Amniotic stem cell (primary cell): ENCODE data around the gene KRT36.

Experiments used
- DNase-seq: peaks from one replicate; lab custom pipeline; 2025; lab: John Stamatoyannopoulos, UW

The KRT36 gene

GRCh38 chr17:41476866-41477815, 12.6 kb downstream of the KRT36 start:
- DNase-seq, result no peak

DNA sequence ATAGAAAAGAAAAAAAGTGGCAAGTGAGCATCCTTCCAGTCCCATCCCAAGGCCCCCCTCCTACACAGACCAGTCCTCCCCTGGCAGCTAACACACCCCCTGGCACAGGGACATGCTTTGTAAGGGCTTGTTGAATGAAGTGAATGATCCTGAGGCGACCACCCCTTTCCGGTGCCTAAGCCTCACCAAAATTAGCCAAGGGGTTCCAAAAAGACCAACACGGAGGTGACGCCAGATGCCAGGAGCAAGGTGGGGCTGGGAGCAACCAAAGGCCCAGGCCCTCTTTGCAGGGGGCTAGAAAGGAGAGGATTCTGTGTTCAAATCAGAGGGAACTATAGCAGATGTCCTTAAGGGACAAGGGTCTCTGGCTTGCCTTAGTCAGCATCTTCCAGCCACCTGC, 14.3 kb downstream of the KRT36 start:
- no peak for DNase-seq

- DNase-seq, result no peak
Measured at GRCh38 chr17:41474863-41475262, 14.8 kb downstream of the KRT36 start.

GRCh38 chr17:41468346-41468745, 21.4 kb downstream of the KRT36 start:
- no peak for DNase-seq

- DNase-seq, result no peak
Measured at GRCh38 chr17:41467561-41467960, 22.1 kb downstream of the KRT36 start.

DNA sequence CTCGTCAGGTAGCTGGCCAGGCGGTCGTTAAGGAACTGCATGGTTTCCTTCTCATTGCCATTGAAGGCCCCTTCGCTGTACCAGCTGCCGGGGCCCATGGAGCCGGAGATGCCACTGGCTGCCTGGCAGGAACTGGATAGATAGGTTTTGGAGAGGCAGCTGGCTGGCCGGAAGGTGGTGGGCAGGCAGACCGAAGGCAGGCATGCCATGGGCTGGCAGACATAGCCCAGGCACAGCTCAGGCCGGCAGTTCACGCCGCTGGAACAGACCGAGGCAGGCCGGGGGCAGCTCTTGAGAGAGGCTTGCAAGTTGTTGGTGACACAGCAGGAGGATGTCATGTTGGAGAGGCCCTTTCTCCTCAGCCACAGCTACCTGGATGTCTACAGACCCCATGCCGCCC, 22.7 kb downstream of the KRT36 start, which contains the start of gene KRT32:
KRT32 (minus strand) TSS at position 399 of the 400 bp plus-strand sequence; CDS start at position 338, 61 bp downstream.
- DNase-seq, result no peak

- DNase-seq, result peak; percentile 80
Measured at GRCh38 chr17:41464682-41465081, 25.0 kb downstream of the KRT36 start.

DNA sequence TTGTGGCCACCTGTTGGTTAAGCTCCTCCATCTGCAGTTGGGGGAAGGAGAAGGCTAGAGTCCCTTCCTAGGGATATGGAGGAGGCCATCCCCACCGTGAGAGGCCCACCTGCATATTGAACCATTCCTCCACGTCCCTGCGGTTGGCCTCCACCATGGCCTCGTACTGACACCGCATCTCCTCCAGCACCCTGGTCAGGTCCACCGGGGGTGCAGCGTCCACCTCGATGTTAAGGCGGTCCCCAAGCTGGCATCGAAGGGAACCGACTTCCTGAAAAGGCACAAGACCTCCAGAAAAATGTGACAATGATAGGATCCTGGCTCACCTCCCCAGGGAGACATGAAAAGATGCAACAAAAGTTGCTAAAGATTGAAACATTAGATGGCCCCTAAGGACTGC, 25.5 kb downstream of the KRT36 start:
- no peak for DNase-seq

- no peak for DNase-seq
Measured at GRCh38 chr17:41463746-41464145, 26.0 kb downstream of the KRT36 start.

DNA sequence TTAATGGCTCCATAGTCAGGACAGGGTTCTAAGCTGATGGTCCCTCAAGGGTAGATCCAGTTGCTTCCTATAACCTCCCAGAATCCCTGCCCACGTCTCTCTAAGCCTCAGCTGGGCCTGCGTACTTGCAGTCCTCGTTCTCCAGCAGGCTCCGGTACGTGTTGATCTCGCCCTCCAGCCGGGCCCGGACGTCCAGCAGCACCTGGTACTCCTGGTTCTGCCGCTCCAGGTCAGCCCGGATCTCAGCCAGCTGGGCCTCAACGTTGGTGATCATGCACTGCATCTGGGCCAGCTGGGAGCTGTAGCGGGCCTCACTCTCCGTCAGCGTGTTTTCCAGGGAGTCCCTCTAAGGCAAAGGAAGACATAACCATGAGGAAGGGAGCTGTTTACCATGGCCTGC, 27.0 kb downstream of the KRT36 start:
- DNase-seq, result no peak

- DNase-seq, result no peak
Measured at GRCh38 chr17:41457676-41458075, 32.0 kb downstream of the KRT36 start.

- DNase-seq, result no peak
Measured at GRCh38 chr17:41456204-41456603, 33.5 kb downstream of the KRT36 start.

DNA sequence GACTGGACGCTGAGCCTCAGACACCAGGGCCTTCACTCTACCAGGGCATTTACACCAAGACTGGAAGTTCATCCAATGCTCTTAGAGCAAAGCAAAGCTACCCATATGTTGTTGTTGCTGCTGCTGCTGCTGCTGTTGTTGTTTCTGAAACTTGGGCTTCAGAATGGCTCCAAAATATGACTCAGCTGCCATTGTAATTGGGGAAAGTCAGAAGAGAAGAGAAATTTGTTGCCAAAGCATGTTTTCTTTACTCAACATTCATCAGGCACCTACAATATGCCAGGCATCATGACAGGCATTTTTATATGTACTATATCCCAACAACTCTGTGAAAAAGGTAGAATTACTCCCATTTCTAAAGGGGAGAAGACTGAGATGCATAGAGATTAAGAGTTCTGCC, 34.5 kb downstream of the KRT36 start:
- no peak for DNase-seq

GRCh38 chr17:41453066-41453465, 36.6 kb downstream of the KRT36 start:
- no peak for DNase-seq

- DNase-seq, result no peak
Measured at GRCh38 chr17:41452281-41452680, 37.4 kb downstream of the KRT36 start.

GRCh38 chr17:41451154-41451728, 38.5 kb downstream of the KRT36 start:
- DNase-seq, result no peak

DNA sequence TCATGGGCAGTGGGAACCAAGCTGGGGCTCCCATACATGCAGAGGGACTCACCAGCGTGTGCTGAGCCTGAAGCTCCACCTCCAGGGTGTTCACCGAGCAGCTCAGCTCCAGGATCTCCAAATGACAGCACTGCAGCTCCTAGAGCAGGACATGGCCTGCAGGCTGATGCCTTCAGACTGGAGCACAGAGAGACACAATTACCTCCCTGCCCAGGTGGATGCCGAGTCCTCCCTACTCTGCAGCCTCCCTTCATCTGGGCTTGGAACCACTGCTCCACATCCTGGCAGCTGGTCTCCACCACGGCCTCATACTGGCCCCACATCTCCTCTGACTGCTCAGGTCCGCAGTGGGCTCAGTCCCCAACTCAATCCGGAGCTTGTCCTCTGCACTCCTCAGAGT, 40.7 kb downstream of the KRT36 start:
- DNase-seq, result no peak

DNA sequence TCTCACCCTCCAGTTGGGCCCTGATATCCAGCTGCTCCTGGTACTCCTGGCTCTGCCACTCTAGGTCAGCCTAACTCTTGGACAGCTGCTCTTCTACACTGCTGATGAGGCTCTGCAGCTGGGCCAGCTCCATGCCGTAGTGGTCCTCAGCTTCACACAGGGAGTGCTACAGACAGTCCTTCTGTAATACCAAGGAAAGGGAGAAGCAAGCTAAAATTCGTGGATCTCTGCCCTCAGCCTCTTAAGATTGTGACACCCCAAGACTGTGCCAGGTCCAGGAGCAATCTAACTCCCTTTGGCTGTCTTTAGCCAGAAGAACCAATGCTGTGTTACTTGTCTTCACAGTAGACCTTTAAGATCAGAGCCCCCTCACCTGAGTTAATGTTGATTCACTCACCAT, 41.2 kb downstream of the KRT36 start:
- no peak for DNase-seq

- DNase-seq, result no peak
Measured at GRCh38 chr17:41446806-41447205, 42.9 kb downstream of the KRT36 start.

GRCh38 chr17:41444640-41445039, 45.1 kb downstream of the KRT36 start:
- DNase-seq, result no peak

DNA sequence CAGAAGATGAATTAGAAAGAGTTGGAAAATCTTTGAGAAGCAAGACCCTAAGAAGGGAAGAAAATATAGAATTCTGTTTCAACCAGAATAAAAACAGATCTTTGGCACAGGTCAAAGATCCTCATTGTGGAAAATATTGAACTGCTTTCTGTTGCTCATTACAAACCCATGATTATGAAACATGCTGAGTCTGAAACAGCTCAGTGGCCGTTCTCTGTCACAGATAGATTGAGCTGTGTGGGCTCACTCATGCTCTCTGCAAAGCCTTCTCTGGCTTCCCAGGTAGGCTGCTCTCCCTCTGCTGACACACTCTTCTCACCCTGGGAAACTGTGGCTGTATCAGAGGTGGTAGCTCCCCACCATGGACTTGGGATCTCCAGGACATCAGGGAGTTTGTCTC, 45.5 kb downstream of the KRT36 start:
- no peak for DNase-seq

GRCh38 chr17:41442739-41443138, 47.0 kb downstream of the KRT36 start:
- no peak for DNase-seq

GRCh38 chr17:41440531-41441033, 49.1 kb downstream of the KRT36 start, which contains the start of gene KRT38:
Gene KRT38 (minus strand): TSS chr17:41440983. CDS start chr17:41440921, 62 bp downstream.
- no peak for DNase-seq
